Posterior vena cava (tissue), 2 donors: ENCODE data around the gene SGTB. TPM values are rescaled to one million over a fixed set of nuclear protein-coding genes. Genes with fewer than 3 reads are reported as not detected.

ENCODE experiments used
- total RNA-seq, 2 donors: library from RNA; stranded (reverse); fragmentation: NEBNext Ultra II Directional; extraction: Animal tissue kit (Norgen Biotek cat#: 25700); gene quantifications; one replicate each; pipeline ENCODE4 v1.2.1, GENCODE V29; 2021
- donor health status: DM: yes; HTN: yes; CAD: no.
- donor health status: DM: yes; HTN: yes; CAD: no.

The SGTB gene
- total RNA-seq, 2 donors from 2014 or later, result 22.0 to 35.4 TPM

Other genes with a start within 250 kb of the SGTB start
- 10 to 100 TPM in 1 of 2 donors, 1 to 10 TPM in 1; 5.5 to 14.4 TPM for gene ADAMTS6, start 240.2 kb downstream of the SGTB start, total RNA-seq
- 1 to 10 TPM; 1.6 to 2.6 TPM for gene CENPK, start 158.9 kb downstream of the SGTB start, total RNA-seq
- 10 to 100 TPM; 24.9 to 29.9 TPM for gene PPWD1, start 158.8 kb downstream of the SGTB start, total RNA-seq
- 10 to 100 TPM; 13.8 to 15.1 TPM for gene TRIM23, start 97.8 kb downstream of the SGTB start, total RNA-seq
- gene SHLD3, start 97.1 kb downstream of the SGTB start, total RNA-seq, result 1 to 10 TPM; 2.8 to 3.3 TPM
- gene TRAPPC13, start 97.1 kb downstream of the SGTB start, total RNA-seq, result 10 to 100 TPM; 23.6 to 24.0 TPM
- gene NLN, start 96 bp upstream of the SGTB start, total RNA-seq, result 10 to 100 TPM; 17.6 to 20.4 TPM
- 10 to 100 TPM; 60.3 to 69.5 TPM for gene ERBIN, start 204.5 kb upstream of the SGTB start, total RNA-seq